A673 (cell line): Measurements from ENCODE around the gene ZFR.
"Not testable (repeated sequence)": the region's sequence is repeated elsewhere in the genome, so short reads cannot be mapped to it uniquely, and the experiment has no call there.

Source experiments
- EZH2 ChIP-seq: fragments of 200-600 bp; sonication (generic); IDR thresholded peaks from 2 replicates; pipeline ENCODE4 v1.6.1; 2017; ENCODE audit warnings: borderline replicate concordance, low read depth, mild to moderate bottlenecking, mixed read lengths, antibody characterized with exemption, low read length; ENCODE audit not compliant: poor library complexity, severe bottlenecking
- TF ChIP-seq, protein P1 (sequence below): fragments of 300-800, 200-600 bp; sonication (generic); conservative IDR thresholded peaks from 2 replicates; pipeline ENCODE4 v1.5.1; 2017; ENCODE audit warnings: low read depth, mild to moderate bottlenecking, antibody characterized with exemption, low read length, moderate library complexity, mixed read lengths

DNA sequence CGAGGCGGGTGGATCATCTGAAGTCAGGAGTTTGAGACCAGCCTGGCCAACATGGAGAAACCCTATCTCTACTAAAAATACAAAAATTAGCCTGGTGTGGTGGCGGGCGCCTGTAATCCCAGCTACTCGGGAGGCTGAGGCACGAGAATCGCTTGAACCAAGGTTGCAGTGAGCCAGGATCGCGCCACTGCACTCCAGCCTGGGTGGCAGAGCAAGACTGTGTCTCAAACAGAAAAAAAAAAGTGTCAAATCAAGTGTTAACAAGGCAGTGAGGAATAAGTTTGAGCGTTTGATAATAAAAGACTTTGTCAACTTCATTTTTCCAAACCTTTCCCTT is 130.4 kb downstream of the ZFR start:
- TF ChIP-seq, protein P1, sequence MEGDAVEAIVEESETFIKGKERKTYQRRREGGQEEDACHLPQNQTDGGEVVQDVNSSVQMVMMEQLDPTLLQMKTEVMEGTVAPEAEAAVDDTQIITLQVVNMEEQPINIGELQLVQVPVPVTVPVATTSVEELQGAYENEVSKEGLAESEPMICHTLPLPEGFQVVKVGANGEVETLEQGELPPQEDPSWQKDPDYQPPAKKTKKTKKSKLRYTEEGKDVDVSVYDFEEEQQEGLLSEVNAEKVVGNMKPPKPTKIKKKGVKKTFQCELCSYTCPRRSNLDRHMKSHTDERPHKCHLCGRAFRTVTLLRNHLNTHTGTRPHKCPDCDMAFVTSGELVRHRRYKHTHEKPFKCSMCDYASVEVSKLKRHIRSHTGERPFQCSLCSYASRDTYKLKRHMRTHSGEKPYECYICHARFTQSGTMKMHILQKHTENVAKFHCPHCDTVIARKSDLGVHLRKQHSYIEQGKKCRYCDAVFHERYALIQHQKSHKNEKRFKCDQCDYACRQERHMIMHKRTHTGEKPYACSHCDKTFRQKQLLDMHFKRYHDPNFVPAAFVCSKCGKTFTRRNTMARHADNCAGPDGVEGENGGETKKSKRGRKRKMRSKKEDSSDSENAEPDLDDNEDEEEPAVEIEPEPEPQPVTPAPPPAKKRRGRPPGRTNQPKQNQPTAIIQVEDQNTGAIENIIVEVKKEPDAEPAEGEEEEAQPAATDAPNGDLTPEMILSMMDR: not testable (repeated sequence)
- TF ChIP-seq EZH2: not testable (repeated sequence)
